Upper lobe of left lung (tissue), 4 donors: ENCODE results near the gene IFNK.

ENCODE experiments used
- EP300 ChIP-seq, 4 donors: sonication (generic); formaldehyde crosslinking; IDR thresholded peaks; one replicate each; pipeline ENCODE4 v1.5.1; 2017; ENCODE audit warnings: antibody characterized with exemption in 4 of 4, control low read depth in 2 of 4
- POLR2A ChIP-seq, 4 donors: fragments of 450-650 bp; IDR thresholded peaks; one replicate each; pipeline ENCODE4 v1.5.1; 2016 to 2017; ENCODE audit warnings: antibody characterized with exemption in 4 of 4, mild to moderate bottlenecking in 2 of 4
- TF ChIP-seq, protein P1 (sequence below), 6 experiments: fragments of 450-650 bp in 4 of 6; fragments of 200-600 bp in 2 of 6; sonication (generic) in 2 of 6; IDR thresholded peaks; one replicate each; pipeline ENCODE4 v1.5.1; 2016 to 2019; ENCODE audit warnings: antibody characterized with exemption in 6 of 6

DNA sequence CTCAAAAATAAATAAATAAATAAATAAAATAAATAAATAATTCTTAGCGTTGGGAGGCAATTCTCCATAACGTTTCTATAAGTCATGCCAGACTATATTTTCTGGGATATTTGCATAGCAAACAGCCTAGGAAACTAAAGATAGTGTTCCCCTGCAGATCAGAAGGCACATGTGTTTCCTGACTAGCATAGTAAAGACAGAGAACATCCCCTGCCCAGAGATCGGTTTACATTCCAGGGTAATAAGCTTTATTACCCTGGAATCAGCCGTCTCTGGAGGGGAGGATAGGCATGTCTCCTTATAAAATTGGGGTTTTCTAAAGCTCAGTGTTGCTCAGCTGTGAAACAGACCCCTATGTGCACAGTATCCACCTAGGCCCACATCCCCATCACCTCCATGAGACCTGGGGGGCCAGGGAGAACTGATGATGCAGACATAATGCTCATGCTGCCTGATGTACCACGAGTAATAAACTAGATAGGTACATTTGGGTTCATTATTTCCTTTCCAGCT is 36.9 kb upstream of the IFNK start:
- TF ChIP-seq, protein P1, sequence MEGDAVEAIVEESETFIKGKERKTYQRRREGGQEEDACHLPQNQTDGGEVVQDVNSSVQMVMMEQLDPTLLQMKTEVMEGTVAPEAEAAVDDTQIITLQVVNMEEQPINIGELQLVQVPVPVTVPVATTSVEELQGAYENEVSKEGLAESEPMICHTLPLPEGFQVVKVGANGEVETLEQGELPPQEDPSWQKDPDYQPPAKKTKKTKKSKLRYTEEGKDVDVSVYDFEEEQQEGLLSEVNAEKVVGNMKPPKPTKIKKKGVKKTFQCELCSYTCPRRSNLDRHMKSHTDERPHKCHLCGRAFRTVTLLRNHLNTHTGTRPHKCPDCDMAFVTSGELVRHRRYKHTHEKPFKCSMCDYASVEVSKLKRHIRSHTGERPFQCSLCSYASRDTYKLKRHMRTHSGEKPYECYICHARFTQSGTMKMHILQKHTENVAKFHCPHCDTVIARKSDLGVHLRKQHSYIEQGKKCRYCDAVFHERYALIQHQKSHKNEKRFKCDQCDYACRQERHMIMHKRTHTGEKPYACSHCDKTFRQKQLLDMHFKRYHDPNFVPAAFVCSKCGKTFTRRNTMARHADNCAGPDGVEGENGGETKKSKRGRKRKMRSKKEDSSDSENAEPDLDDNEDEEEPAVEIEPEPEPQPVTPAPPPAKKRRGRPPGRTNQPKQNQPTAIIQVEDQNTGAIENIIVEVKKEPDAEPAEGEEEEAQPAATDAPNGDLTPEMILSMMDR (IDR thresholded peaks at IDR 0.05), result no peak
- no peak for TF ChIP-seq EP300 (IDR thresholded peaks at IDR 0.05)
- TF ChIP-seq POLR2A (IDR thresholded peaks at IDR 0.05), result no peak
